Aorta (tissue), 5 donors: ENCODE measurements around the gene HEY2. TPM values are rescaled to one million over a fixed set of nuclear protein-coding genes. Genes with fewer than 3 reads are reported as not detected.
A peak's percentile ranks its signal among the peaks of the same experiment; 100 is the strongest.
"Not testable (repeated sequence)": the region's sequence is repeated elsewhere in the genome, so short reads cannot be mapped to it uniquely, and the experiment has no call there.

Source experiments
- ATAC-seq: fragments of 200-7000 bp; cut with Tn5 transposase; one replicate; pipeline ENCODE4 v1.9.1; 2022; ENCODE audit warnings: moderate library complexity; ENCODE audit not compliant: low FRiP score
- DNase-seq, 2 donors: peaks; one replicate each; pipeline ENCODE4 v3.0.0-alpha.2; 2020
- H3K27ac ChIP-seq, 2 donors: one replicate each; pipeline ENCODE4 v1.5.1; 2013; ENCODE audit warnings: low read length in 2 of 2, mild to moderate bottlenecking in 2 of 2, moderate library complexity in 2 of 2, control low read depth in 1 of 2, inconsistent platforms in 1 of 2, low read depth in 1 of 2
- H3K27me3 ChIP-seq, 2 donors: one replicate each; pipeline ENCODE4 v1.6.1; 2013; ENCODE audit warnings: control low read depth in 1 of 2, low read length in 1 of 2, mild to moderate bottlenecking in 1 of 2, moderate library complexity in 1 of 2; ENCODE audit not compliant: insufficient read depth in 2 of 2, control insufficient read depth in 1 of 2
- H3K36me3 ChIP-seq, 2 donors: one replicate each; pipeline ENCODE4 v1.6.1; 2013; ENCODE audit warnings: control low read depth in 1 of 2, low read length in 1 of 2, mild to moderate bottlenecking in 1 of 2; ENCODE audit not compliant: insufficient read depth in 2 of 2, control insufficient read depth in 1 of 2
- H3K4me1 ChIP-seq, 2 donors: one replicate each; pipeline ENCODE4 v1.6.1; 2013; ENCODE audit warnings: low read length in 2 of 2, control low read depth in 1 of 2, mild to moderate bottlenecking in 1 of 2, moderate library complexity in 1 of 2; ENCODE audit not compliant: insufficient read depth in 2 of 2, control insufficient read depth in 1 of 2
- H3K4me3 ChIP-seq, 2 donors: one replicate each; pipeline ENCODE4 v1.5.1; 2013; ENCODE audit warnings: low read length in 2 of 2, control low read depth in 1 of 2, mild to moderate bottlenecking in 1 of 2
- H3K9me3 ChIP-seq: one replicate; pipeline ENCODE4 v1.6.1; 2013; ENCODE audit warnings: mild to moderate bottlenecking, low read length; ENCODE audit not compliant: control insufficient read depth
- WGBS, 2 donors: extraction: QIAGEN DNeasy Blood & Tissue Kit; methylation state at CpG; one replicate each; pipeline ENCODE4 v1.1.7; 2013; 5-methylcytosine and 5-hydroxymethylcytosine counted together
- intact Hi-C, 2 donors: fragments of 100-400 bp; cut with DNase I; formaldehyde crosslinking; loops; one replicate each; pipeline versions ENCODE4 v1.14.2 to v1.15.0; 2022
- long read RNA-seq, 2 donors: library from polyadenylated mRNA; unstranded; transcript quantifications; one replicate each; pipeline ENCODE4 v2.0.0, GENCODE V29; 2020 to 2021
- polyA plus RNA-seq, 2 donors: library from polyadenylated mRNA; stranded (reverse); fragments of 200-250 nt; gene quantifications; one replicate each; pipeline ENCODE4 v1.2.3, GENCODE V29; 2013
- total RNA-seq, 2 donors: library from RNA; stranded (reverse); fragmentation: NEBNext Ultra II Directional; extraction: Animal tissue kit (Norgen Biotek cat#: 25700); gene quantifications; one replicate each; pipeline ENCODE4 v1.2.1, GENCODE V29; 2021
- donor health status: healthy with polysubstance abuse.
- donor health status: Bipolar disorder and iron deficiency.
- donor health status: DM: no; HTN: no; CAD: no.
- donor health status: DM: no; HTN: no; CAD: no.
- donor health status: DM: yes; HTN: yes; CAD: no.

The HEY2 gene
- total RNA-seq (10 to 100 TPM; 19.1 to 23.9 TPM), polyA plus RNA-seq (10 to 100 TPM; 25.0 to 46.1 TPM)
- long read RNA-seq, donor 1, transcript HEY2-201 (5 exons, 2,678 nt) = major isoform, 30 of 85 reads
- long read RNA-seq, donor 1, partial matches to known transcripts = 51 of 85 reads
- long read RNA-seq, donor 1, other reads (novel, unspliced or antisense) = 4 of 85 reads
- long read RNA-seq, donor 2, transcript HEY2-201 (5 exons, 2,678 nt) = major isoform, 14 of 24 reads
- long read RNA-seq, donor 2, partial matches to known transcripts = 1 of 24 reads
- long read RNA-seq, donor 2, other reads (novel, unspliced or antisense) = 9 of 24 reads

DNA sequence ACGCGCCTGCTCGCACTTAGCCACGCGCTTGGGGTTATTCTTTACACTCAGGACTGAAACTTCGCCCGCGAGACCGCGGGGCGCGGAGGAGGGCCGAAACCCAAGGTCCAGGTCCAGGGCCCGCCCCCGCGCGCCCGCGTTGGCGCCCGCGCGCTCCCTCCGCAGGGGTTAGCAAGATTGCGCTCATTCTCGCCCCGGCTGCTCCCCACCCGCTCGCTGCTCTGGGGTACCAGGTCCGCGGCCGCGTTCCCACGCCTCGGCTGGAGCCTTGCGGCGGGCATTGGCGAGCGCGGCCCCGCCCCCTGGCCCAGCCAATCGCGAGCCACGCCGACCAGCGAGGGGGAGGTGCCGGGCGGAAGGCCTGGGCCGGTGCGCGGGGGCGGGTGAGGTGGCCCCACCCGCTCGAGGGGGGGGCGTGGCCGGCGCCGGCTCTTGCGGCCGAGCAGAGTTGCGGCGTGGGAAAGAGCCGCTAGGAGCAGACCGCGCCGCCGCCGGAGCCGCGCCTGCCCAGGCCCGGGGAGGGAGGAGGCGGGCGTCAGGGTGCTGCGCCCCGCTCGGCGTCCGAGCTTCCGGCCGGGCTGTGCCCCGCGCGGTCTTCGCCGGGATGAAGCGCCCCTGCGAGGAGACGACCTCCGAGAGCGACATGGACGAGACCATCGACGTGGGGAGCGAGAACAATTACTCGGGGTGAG lies at the start of gene HEY2:
TSS of gene HEY2 (plus strand) at position 460 of the 692 bp plus-strand sequence. CDS start at position 605, 145 bp downstream.
- peaks cover 0 to 3% of the 10 kb centered on the region in 2 donors for H3K4me1 ChIP-seq
- no peaks in the 10 kb centered on the region for H3K9me3 ChIP-seq
- H3K36me3 ChIP-seq = no peaks in the 10 kb centered on the region
- no peaks in the 10 kb centered on the region for H3K27me3 ChIP-seq
- intact Hi-C loops = loop anchor here (5.0 to 10.0 kb wide), 6 partner anchors 137 to 387 kb away; no protein-coding TSS in a partner anchor
- ATAC-seq (peak; percentile 95), DNase-seq (peak; percentile 95 to 98)
- 0% methylated on average over 49 to 95 of the region's 95 CpGs for WGBS, 2 donors
- H3K4me3 ChIP-seq = peak within 1 kb of the TSS; percentile 90 to 93
- H3K27ac ChIP-seq = peak within 1 kb of the TSS; percentile 92 to 100

- ATAC-seq (peak; percentile 44), DNase-seq (no peak)
- H3K27me3 ChIP-seq = no peaks in the 10 kb centered on the region
- no peaks in the 10 kb centered on the region for H3K36me3 ChIP-seq
- intact Hi-C loops = no loop called here
- H3K27ac ChIP-seq = peak overlapping the region; percentile 48 to 87
- WGBS, 2 donors = 16 to 21% methylated on average over 3 of the region's 3 CpGs
- no peaks in the 10 kb centered on the region for H3K9me3 ChIP-seq
- peaks cover 0 to 2% of the 10 kb centered on the region in 2 donors for H3K4me1 ChIP-seq
- no peak overlapping the region for H3K4me3 ChIP-seq
Measured at GRCh38 chr6:125700581-125701353, 48.7 kb upstream of the HEY2 start.

DNA sequence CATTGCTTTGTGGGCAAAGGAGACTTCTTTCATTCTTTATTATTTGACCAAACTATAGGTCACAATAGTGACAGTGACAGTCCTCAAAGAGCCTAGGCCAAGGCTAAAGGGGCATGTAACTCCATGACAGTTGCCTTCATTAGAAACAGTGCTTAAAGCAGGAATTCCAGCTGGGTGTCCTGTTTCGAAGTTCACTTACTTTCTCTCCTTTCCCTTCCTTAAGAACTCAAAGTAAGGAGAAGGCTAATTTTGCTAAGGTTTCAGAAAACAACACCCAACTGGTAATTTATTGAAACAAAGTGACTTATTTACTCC lies 48.1 kb upstream of the HEY2 start:
- Histone ChIP-seq H3K36me3 (no peaks in the 10 kb centered on the region), H3K4me3 (no peak overlapping the region), H3K27ac (peak overlapping the region in 1 of 2 donors; percentile 33), H3K27me3 (no peaks in the 10 kb centered on the region), H3K9me3 (no peaks in the 10 kb centered on the region), H3K4me1 (peaks cover 0 to 2% of the 10 kb centered on the region in 2 donors)
- WGBS, 2 donors = 39 to 47% methylated on average over 1 of the region's 1 CpG
- DNase-seq = no peak
- intact Hi-C loops = no loop called here
- no peak for ATAC-seq

GRCh38 chr6:125703882-125704281 lies 45.5 kb upstream of the HEY2 start:
- H3K27me3 ChIP-seq, H3K4me3 ChIP-seq, H3K36me3 ChIP-seq, H3K27ac ChIP-seq, H3K9me3 ChIP-seq, H3K4me1 ChIP-seq, DNase-seq, ATAC-seq, intact Hi-C loops: not testable (repeated sequence)
- 87 to 98% methylated on average over 2 to 5 of the region's 5 CpGs for WGBS, 2 donors

DNA sequence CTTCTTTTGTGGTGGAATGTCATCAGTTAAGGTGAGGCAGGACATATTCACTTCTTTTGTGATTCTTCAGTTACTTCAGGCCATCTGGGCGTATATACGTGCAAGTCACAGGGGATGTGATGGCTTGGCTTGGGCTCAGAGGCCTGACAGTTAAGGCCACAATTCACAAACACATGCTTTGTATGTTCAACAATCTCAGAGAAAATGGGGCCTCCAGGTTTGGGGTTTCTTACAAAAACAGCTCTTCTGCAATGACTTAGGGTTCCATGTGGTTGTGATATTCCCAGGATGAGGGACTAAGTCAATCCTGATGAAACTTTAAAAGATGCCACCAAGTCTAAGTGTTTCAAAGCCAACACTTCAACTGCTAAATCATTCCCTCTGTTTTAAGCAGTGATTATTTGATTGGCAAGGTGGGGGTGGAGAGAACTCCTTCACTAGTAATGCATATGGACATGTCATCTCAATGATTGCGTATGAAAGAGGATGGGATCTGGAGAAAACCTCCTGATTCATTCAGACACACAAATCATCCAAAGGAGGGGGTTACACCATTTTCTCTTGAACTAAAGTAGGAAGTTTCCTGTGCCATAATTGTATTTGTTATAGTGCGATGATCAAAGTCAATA lies 41.7 kb upstream of the HEY2 start:
- intact Hi-C loops = no loop called here
- Histone ChIP-seq H3K9me3 (no peaks in the 10 kb centered on the region), H3K4me3 (no peak overlapping the region), H3K36me3 (no peaks in the 10 kb centered on the region), H3K27me3 (no peaks in the 10 kb centered on the region), H3K4me1 (no peaks in the 10 kb centered on the region), H3K27ac (no peak overlapping the region)
- WGBS, 2 donors = 74 to 81% methylated on average over 4 of the region's 4 CpGs
- ATAC-seq (no peak), DNase-seq (no peak)

DNA sequence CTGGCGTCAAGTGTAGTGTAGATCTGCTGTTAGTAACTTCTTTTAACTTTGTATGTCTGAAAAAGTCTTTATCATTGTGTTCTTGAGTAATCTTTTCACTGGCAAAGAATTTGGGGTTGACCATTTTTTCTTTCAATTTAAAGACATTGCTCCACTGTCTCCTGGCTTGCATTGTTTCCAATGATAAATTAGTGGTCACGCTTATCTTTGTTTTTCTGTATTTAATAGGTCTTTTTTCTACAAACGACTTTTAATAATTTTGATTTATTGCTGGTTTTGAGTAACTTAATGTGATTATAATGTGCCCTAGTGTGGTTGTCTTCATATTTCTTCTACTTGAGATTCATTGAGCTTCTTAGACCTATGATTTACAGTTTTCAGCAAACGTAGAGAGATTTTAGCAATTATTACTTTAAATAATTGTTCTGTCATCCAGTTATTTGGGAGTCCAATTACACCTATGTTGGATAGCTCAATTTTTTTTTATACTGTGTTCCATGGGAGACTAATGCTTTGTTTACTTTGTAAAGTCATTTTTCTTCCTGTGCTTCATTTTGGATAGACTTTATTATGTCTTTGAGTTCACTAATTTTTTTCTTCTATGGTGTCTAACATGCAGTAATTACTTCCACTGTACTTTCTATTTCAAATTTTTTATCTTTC lies 38.3 kb upstream of the HEY2 start:
- no peaks in the 10 kb centered on the region for H3K36me3 ChIP-seq
- intact Hi-C loops = no loop called here

GRCh38 chr6:125714441-125715090 lies 34.9 kb upstream of the HEY2 start:
- H3K4me3 ChIP-seq = no peak overlapping the region
- intact Hi-C loops = no loop called here
- DNase-seq (no peak), ATAC-seq (no peak)
- peaks cover 0 to 2% of the 10 kb centered on the region in 2 donors for H3K4me1 ChIP-seq
- H3K9me3 ChIP-seq = no peaks in the 10 kb centered on the region
- 96 to 98% methylated on average over 2 of the region's 2 CpGs for WGBS, 2 donors
- no peaks in the 10 kb centered on the region for H3K36me3 ChIP-seq
- no peak overlapping the region for H3K27ac ChIP-seq
- H3K27me3 ChIP-seq = no peaks in the 10 kb centered on the region

More for the DNA sequence above, 38.3 kb upstream of the HEY2 start:
- 90 to 94% methylated on average over 4 of the region's 4 CpGs for WGBS, 2 donors
- Histone ChIP-seq H3K9me3 (no peaks in the 10 kb centered on the region), H3K27me3 (no peaks in the 10 kb centered on the region), H3K27ac (no peak overlapping the region), H3K4me1 (peaks cover 0 to 2% of the 10 kb centered on the region in 2 donors), H3K4me3 (no peak overlapping the region)
- DNase-seq (no peak), ATAC-seq (no peak)
